GM18870 (cell line): Measurements from ENCODE around the gene THADA.
"Not testable (repeated sequence)": the region's sequence is repeated elsewhere in the genome, so short reads cannot be mapped to it uniquely, and the experiment has no call there.

Experiments
- ATAC-seq: cut with Tn5 transposase; IDR thresholded peaks from one replicate; pipeline ENCODE4 v1.9.1; 2021; ENCODE audit warnings: moderate library complexity; ENCODE audit not compliant: unreplicated experiment

The THADA gene

DNA sequence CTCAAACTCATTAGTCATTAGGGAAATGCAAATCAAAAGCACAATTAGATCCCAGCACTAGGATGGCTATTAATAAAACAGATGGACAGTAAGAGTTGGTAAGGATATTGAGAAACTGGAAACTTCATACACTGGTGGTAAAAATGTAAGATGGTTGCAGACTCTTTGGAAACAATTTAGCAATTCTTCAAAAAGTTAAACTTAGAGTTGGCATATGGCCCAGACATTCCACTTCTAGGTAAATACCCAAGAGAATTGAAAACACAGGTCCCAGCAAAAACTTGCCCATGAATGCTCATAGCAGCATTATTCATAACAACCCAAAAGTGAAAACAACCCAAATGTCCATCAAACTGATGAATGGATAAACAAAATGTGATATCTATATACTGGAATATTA lies 284.6 kb downstream of the THADA start:
- no peak for ATAC-seq

DNA sequence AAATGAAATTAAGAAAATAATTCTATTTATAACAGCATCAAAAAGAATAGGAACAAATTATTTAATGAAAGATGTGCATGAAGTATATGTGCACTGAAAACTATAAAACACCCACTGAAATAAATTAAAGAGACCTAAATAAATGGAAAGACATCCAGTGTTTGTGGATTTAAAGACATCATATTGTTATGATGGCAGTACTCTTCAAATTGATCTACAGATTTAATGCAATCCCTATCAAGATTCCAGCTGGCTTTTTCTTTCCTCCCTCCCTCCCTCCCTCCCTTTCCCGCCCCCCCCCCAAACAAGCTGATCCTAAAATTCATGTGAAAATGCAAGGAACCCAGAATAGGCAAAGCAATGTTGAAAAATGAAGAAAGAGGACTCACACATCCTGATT lies 285.9 kb downstream of the THADA start:
- ATAC-seq, result no peak

DNA sequence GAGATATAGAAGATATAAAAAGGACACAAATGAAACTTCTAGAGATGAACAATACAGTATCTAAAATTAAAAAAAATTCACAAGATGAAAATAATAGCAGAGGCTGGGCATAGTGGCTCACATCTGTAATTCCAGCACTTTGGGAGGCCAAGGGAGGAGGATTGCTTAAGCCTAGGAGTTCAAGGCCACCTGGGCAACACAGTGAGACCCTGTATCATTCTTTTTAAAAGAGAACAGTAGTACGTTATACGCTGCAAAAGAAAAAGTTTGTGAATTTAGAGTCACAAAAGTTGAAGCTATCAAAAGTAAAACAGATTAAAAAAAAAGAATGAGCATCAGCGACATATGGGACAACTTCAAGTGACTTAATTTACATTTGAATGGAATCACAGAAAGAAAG lies 287.9 kb downstream of the THADA start:
- no peak for ATAC-seq

DNA sequence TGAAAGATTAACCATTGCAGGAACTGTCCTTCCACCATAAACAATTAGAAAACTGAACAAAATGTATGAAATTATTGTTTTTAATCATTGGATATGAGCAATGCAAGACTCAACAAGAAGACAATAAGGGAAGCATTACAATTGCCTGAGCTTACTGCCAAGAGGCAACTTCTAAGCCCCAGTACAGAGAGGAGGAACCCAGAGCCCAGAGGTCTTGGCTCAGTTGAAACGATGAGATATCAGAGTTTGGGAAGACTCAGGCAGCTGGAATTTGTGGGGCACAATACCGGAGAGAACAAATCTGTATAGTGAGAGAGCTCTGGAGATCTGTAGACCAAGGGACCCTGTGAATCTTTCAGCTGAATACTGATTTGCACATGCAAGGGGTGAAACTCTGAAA lies 288.8 kb downstream of the THADA start:
- ATAC-seq, result no peak

DNA sequence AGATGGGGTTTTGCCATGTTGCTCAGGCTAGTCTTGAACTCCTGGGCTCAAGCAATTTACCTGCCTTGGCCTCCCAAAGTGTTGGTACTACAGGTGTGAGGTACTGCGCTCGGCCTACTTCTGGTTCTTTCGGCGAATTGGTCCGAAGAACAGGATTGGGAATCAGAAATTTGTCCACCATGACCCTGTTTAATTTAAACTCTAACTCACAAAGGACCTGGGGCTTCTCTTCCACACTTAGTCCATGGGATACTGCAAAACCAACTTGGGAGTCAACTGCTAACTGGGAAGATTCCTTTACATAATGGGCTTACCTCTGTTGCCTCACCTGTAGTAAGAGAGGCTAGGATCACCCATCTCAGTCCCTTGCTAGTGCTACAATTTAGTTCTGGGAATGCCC lies 289.6 kb downstream of the THADA start:
- ATAC-seq, result no peak

DNA sequence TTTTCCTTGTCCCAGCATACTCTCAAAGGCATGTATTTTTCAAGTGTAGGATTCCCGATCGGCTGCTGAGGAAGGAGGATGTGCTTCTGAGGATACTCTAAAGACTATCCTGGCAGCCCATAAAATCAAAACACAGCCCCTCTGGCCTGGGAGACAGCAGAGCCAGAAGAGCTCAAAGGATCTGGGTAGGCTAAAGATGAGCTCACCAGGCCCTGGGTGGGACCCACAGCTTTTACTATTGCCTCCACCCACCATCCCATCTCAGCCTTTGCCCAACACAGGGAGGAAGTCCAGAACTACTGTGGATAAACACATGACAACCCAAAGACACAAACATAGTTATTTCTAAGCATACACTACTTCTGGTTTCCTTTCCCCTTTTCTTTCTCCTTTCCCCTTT lies 290.3 kb downstream of the THADA start:
- ATAC-seq, result no peak

DNA sequence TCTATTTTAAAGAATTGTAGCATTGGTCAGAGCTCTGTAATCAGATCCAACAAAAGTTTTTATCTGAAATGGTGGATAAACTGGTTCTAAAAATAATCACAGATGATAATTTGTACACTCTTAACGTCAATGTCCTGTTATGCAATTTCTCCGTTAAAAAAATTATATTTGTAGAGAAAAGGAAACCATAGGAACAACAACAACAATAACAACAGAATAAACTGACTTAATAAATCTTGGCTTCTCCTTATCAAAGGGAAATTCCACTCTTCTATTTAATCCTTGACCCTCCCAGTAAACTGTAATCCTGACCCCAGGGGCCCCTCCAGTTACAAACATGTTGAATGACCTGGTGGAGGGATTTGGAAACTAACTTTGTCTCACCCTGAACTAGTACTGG lies 290.8 kb downstream of the THADA start:
- no peak for ATAC-seq

DNA sequence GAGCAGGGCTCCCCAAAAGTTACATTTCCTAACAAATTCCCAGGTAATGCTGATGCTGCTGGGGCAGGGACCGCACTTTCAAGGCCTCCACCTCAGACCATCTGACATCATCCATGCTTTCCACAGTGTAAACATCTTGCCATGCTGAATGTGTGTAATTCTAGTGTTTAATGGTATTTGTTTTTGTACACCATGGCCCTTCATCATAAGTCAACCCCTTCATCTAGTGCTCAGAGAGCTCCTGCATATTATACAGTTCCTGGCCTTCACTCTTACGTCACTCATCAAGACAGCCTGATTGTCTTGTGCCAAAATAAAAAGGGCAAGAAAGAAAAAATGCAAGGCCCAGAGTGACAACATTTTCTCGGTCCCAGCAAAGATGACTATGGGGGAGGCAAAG lies 291.9 kb downstream of the THADA start:
- no peak for ATAC-seq

DNA sequence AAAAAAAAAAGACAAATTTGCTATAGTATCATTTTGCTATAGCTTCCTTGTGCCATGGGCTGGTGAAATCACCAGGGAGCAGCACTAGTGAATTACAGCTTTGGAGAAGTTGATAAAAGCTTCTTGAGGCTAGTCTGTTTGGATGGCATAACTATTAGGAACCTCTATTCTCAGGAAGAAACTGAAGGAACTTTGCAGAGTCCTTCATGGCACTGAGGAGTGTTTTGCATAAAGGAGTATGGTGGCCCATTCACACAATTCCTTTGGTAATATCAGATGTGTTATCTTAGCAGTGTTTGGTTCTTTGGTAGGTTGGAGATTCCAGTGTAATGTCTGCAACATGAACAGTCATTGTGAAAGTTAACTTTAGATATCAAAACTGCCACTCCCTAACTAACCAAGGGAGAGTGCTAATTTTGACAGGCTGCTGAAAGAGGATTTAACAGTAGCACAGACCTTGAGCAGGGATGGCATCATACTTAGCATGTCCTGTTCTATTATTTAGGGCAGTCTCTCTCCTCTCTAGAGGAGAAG lies 292.8 kb downstream of the THADA start:
- no peak for ATAC-seq

DNA sequence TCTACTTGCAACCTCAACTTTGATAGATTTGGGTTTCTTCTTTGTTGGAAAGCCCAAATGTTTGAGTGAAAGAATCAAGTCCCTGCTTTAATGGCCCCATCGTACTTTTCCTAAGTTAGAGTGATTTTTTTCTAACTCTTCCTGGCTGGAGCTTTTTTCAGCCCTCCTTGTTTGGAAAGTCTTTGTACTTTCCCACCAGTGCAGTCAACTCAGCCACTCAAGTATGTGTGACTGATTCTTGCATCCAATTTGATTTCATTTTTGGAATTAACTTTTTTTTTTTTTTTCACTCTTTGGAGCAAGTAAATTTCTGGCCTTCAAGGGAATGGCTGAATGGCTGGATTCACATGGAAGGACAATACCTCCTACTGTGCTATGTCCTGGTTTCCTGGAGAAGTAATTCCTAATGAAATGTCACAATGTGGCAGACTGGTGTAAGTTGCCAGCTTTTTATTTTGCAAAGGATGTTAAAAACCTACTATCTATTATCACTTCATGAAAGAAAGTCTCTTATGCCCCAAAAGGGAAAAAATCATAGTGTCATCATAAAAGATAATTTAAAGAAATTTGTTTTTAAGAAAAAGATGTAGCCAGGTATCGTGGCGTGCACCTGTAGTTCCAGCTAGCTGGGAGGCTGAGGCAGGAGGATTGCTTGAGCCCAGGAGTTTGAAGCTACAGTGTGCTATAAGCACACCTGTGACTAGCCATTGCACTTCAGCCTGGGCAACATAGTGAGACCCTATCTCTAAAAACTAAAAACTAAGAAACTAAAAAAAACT lies 293.5 kb downstream of the THADA start:
- no peak for ATAC-seq

DNA sequence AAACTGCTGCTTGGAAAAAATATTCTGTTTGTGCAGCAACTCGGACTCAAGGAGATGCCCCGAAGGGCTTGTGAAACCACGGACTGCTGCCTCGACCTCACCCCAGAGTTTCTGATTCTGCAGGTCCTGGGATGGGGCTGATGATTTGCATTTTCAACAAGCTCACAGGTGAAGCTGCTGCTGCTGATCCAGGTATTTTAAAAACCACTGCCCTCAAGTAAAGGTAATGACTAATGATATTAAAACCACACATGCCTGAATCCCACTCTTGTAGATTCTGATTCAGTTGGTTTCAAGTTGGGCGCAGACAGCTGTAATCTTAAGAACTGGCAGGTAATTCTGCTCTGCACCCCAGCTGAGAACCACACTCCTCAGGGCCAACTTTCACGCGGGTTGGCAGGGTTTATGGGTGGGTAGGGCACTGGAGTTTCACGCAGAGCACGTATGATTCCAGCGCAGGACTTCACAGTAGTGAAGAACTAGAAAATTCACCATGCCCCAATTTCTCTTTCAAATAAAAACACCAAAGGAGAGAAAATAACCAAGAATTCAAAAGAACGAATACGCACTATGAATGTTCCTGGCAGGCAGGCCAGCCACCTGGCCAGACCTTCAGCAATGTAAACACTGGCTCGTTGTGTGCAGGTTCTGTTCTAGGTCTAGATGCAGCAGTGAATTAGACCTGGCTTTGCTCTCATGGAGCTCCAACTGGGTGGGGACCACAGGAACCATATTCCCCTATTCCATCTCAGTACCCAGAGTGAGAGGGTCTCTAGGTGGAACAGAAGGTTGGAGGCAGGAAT lies 294.9 kb downstream of the THADA start:
- no peak for ATAC-seq

DNA sequence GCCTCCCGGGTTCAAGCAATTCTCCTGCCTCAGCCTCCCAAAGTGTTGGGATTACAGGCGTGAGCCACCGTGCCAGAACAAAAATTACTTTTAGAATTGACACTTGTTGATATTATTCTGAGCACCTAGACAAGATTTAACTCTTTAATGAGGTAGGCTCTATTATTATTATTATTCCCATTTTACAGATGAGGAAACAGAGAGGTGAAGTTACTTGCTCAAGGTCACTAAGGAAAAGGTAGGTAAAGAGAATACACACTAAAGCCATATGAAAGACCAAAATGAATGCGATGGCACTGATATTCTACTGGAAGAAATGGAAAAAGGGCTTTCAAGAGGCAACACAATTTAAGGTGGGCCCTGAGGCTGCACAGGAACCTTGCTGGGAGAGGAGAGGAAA lies 295.6 kb downstream of the THADA start:
- ATAC-seq, result no peak

DNA sequence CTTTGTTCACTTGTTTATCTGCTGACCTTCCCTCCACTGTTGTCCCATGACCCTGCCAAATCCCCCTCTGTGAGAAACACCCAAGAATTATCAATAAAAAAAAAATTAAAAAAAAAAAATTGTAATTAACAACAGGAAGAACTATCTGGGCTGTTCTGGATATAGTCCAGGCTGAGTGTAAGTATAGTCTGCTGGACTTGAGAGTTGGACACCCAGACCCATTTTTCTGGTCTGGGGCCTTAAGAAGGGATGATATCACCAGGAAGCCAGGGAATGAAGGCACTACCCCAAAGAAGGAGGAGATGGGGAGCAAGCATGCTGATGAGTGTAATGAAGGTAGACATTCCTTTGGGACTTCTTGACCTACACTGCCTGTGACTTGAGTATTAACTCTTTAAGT lies 297.3 kb downstream of the THADA start:
- ATAC-seq, result no peak

DNA sequence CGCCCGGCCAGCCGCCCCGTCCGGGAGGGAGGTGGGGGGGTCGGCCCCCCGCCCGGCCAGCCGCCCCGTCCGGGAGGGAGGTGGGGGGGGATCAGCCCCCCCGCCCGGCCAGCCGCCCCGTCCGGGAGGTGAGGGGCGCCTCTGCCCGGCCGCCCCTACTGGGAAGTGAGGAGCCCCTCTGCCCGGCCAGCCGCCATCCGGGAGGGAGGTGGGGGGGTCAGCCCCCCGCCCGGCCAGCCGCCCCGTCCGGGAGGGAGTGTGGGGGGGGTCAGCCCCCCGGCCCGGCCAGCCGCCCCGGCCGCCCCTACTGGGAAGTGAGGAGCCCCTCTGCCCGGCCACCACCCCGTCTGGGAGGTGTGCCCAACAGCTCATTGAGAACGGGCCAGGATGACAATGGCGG lies 298.1 kb downstream of the THADA start:
- not testable (repeated sequence) for ATAC-seq

DNA sequence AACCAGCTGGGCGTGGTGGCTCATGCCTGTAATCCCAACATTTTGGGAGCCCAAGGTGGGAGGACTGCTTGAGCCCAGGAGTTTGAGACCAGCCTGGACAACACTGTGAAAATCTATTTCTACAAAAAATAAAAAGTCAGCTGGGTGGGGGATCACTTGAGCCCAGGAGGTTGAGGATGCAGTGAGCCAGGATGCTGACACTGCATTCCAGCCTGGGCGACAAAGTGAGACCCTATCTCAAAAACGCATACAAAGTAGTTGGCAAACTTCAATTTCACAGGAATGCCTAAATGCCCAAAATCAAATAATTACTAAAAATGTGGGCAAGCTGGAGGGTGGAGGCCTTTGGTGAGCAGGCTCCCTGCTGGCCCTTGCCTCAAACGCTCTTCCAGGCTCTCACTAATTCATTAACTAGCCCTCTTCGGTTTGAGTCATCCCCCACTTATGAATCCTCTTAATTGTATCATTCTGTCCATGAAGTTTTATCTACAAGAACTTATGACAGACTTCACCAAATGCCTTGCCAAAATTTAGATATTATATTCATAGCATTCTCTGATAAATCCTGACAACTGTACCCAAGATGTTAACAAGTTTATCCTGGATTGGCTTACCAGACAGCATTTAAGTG lies 300.8 kb downstream of the THADA start:
- no peak for ATAC-seq

DNA sequence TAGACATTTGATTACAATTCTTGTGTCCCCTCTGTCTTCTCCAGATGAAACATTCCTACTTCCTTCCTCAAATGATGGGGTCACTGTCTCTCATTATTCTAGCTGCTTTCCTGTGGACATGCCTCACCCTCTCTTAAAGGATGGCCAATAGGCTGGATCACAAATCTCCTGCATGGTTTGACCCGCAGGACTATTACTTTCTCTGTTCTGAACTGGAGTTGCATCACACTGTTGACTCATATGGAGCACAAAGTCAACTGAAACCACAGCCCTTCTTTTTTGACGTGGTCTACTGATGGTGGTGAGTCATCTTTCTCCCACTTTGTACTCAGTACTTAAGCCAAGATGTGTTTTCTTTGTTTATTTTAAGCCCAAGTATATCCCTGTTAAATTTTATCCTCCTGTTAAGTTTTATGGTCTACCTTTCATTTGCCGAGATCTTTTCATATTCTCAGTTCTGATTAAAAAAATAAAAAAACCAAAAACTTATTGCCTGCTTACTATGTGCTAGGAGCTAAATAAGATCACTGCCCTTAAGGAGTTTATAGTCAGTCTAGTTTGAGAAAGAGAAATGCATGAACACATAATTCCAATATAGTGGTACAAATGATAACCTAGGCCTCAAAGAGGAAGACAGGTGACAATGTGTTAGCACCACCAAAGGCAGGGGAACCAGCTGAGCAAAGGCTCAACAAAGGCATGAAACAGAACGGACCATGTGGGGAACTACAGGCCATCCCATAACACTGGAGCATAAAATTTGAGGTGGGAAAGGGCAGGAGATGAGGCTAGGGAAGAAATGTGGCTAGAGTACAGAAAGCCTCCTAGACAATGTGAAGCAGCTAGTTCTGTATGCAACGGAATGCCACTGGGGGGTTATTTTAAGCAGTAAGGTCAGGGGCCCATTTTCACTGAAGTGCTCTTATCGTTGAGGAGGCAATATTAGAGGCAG lies 301.8 kb downstream of the THADA start:
- peak; percentile 98 for ATAC-seq

DNA sequence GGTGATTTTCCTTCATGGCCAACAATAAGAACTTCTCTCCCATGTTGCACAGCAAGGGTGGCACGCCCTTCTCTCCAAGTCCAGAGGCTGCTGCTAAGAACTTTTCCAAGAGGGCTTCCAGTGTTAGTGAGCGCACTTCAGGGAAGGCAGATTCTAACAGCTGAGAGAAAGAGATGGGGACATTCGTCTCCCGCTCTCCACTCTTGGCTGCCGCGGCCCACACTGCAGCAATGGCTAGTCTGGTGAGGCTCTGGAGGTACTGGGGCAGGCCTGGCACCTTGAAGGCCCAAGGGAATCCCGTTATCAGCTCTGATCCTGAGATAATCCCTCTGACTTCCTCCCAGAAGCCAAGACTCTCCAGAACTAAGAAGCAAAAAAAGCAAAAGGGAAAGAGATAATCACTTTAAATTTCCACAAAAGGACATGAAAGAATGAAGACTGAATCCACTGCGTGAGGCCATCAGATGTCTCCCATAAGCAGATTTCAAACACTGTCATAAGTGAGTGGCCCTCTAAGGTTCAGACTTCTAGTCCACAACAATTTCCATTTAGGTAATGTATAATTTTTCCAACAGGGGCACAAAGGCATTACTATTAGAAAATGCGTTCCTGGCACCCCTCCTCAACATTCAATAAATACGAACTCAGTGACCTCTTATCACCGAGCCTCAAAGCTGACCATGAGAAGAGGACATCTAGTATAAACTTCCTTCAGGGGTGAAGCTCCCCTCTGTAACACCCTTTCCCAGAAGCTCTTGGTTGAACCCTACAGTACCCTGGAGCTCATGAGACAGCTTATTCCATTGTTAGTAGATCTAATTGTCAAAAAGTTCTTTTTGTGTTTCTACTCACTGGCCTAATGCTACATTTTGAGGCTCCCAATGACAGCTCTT lies 302.7 kb downstream of the THADA start:
- ATAC-seq, result no peak

DNA sequence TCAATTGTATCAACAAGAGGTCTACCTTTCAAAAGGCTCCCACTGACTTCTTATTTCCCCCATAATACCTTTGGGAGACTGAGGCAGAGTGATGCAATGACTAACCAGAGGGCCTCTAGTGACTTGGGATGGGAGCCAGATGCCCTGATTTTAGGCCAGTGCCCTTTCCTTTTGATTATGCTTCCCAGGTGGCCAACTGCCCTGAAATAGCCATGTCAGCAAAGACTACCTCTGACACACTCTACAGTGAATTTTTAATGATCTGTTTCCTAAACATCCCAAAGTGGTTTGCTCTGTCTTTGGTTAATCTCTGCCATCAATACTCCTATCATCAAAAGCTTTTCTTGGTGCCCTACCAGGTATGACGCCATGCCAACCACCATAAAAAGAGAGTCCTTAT lies 303.5 kb downstream of the THADA start:
- ATAC-seq, result no peak

DNA sequence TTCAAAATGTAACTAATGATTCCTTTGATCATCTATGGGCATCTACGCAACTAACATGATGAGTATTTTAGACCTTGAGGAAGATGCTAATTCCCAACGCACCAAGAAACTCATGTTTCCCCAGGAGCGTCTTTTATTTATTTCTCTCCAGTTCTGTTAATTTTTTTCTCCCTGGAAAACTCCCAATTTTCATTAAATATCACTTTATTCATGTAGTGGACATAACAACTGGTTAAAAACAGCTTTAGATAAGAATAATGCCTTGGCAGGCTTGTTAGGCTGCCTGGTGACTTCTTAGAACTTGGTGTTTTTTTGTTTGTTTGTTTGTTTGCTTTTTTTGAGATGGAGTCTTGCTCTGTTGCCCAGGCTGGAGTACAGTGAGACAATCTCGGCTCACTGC lies 306.5 kb downstream of the THADA start:
- no peak for ATAC-seq
